Measurements from ENCODE around the gene GCN1. TPM values are rescaled to one million over a fixed set of nuclear protein-coding genes. Genes with fewer than 3 reads are reported as not detected.

The GCN1 gene
- total and polyA plus RNA-seq, 4 donors = 19.3 to 93.6 (median 53.1) TPM

DNA sequence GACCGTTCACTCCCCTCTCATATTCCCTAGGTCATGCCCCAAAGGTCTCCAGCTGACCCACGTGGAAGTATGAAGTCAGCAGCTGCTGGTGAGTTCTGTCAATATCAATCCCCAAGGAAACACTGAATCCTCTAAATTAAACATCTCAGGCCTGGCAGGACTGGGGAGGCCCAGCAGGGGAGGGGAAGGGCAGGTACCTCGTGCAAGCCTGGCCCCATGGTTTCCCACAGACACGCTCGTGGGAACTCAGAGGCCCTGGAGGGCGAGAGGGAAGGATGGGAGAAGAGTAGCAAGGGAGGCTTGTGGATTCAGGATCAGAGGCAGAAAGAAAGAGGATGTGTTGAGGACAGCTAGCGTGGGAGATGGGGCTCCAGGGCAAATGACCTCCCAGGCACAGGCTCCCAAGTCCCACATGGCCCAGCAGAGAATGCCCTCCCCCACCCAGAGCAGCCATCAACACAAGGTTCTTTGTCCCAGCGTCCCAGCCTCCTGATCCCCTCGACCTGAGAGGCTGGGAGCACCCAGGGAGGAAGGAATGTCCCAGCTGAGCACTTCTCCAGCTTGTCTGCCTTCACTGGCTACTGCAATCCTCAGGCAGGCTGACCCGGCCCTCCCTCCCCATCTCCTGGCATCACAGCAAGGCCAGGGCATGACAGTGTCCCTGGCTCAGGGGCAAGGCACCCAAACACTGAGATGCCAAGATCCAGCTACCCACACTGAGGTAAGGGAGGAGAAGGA lies 26.5 kb upstream of the GCN1 start:
- Histone ChIP-seq H3K9ac (ENCODE audit: insufficient read depth in 1 of 2, low read length in 2 of 2) (no peak overlapping the region), H3K9me3 (ENCODE audit: control insufficient read depth in 4 of 4, insufficient read depth in 3 of 4, low read length in 3 of 4) (no peaks in the 10 kb centered on the region), H3K4me3 (no peak overlapping the region), H3K4me1 (ENCODE audit: control insufficient read depth in 5 of 5, insufficient read depth in 5 of 5, low read length in 5 of 5) (peaks cover 0 to 17% (median 4%) of the 10 kb centered on the region in 5 donors), H3K27me3 (ENCODE audit: control insufficient read depth in 3 of 3, insufficient read depth in 3 of 3, low read length in 2 of 3) (no peaks in the 10 kb centered on the region), H3K27ac (ENCODE audit: low read depth in 1 of 2, low read length in 1 of 2) (no peak overlapping the region), H3K36me3 (ENCODE audit: control insufficient read depth in 4 of 4, insufficient read depth in 4 of 4, low read length in 4 of 4) (peaks cover 7 to 63% (median 27%) of the 10 kb centered on the region in 4 donors)
- WGBS, 2 donors = 79 to 85% methylated on average over 10 of the region's 10 CpGs
- TF ChIP-seq, protein P1, sequence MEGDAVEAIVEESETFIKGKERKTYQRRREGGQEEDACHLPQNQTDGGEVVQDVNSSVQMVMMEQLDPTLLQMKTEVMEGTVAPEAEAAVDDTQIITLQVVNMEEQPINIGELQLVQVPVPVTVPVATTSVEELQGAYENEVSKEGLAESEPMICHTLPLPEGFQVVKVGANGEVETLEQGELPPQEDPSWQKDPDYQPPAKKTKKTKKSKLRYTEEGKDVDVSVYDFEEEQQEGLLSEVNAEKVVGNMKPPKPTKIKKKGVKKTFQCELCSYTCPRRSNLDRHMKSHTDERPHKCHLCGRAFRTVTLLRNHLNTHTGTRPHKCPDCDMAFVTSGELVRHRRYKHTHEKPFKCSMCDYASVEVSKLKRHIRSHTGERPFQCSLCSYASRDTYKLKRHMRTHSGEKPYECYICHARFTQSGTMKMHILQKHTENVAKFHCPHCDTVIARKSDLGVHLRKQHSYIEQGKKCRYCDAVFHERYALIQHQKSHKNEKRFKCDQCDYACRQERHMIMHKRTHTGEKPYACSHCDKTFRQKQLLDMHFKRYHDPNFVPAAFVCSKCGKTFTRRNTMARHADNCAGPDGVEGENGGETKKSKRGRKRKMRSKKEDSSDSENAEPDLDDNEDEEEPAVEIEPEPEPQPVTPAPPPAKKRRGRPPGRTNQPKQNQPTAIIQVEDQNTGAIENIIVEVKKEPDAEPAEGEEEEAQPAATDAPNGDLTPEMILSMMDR (IDR thresholded peaks at IDR 0.05; ENCODE audit: control extremely low read depth, extremely low read depth) = no peak
- no peak for ATAC-seq (ENCODE audit: insufficient read depth, low FRiP score)
- no peak for DNase-seq

DNA sequence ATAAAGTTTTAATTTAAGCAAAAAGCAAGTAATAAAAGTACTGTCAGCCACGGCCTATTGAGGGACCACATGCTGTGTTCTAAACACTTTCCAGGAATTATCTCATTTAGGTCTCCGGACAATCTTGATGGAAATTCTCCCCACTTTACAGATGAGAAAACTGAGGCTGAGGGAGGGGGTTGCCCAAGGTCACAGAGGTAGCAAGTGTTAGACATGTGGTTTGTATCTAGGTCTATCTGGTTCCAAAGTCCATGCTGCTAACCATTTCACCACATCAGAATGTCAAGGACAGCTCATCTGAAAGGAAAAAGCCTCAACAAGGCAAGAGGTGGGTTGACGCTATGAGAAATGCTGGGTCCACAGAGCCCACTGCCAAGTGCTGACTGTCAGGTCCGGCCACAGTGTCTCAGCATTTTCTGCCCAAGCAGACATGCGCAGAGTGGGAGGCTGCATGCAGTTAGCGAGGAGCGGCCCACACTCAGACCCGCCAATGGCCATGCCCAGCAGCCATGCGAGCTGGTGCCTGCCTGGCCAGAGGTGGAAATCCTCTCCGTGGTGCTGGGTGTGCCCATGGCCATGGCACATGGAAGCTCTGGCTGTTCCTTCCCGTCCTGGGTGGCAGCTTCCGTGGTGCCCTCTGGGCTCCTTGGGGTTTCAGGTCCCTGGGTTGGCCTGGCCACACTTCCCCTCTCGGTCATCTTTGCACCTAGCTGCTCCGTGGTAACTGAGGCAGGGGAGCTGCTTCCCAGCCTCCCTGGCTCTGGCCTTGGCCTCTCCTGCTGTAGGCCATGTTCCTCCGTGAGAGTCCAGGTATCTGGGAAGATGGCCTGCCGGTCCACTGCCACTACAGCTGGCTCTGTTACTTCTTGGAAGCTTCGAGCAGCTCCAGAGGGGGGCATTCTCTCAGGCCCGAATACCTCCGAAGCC lies 24.4 kb upstream of the GCN1 start:
- DNase-seq = no peak
- no peaks in the 10 kb centered on the region for H3K9me3 ChIP-seq (ENCODE audit: control insufficient read depth in 4 of 4, insufficient read depth in 3 of 4, low read length in 3 of 4)
- no peak overlapping the region for H3K27ac ChIP-seq (ENCODE audit: low read depth in 1 of 2, low read length in 1 of 2)

DNA sequence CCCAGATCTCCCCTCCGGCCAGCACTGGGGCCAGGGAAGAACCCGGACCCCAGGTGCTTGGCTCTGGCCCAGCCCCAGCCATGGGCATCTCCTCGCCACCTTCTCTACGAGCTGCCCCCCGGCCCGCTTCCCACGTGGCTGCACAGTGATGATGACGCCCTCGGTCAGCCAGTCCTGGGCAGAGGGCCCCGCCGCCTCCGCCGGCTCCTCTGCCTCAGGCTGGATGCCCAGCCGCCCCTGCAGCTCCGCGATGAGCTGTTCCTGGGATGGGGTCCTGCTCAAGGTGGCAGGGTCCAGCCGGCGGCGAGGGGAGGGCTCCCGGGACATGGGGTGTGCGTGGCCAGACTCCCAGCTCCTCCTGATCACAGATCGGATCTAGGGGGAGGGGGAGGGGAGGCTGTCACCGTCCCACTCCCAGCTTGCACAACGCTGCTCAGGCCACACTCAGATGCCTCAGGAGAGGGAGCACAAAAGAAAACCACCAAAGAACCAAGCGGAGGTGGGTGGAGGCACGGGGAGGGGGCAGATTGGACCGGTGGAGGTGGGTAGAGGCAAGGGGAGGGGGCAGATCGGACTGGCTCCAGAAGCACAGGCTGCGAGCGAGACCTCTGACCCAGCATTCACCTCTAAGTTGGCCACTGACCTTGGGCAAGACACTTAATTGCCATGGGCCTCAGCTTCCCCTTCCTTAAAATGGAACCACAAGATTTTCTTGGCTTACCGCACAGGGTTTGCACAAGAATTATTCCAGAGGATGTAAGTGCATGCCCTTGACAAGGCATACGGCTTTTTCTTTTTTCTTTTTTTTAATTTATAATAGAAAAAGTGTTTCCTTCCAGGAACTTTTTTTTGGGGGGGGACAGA lies 22.5 kb upstream of the GCN1 start:
- DNase-seq (no peak), ATAC-seq (ENCODE audit: insufficient read depth, low FRiP score) (no peak)
- TF ChIP-seq, protein P1 (IDR thresholded peaks at IDR 0.05; ENCODE audit: control extremely low read depth, extremely low read depth) = no peak
- 81 to 86% methylated on average over 30 to 32 of the region's 32 CpGs for WGBS, 2 donors
- H3K9me3 ChIP-seq (ENCODE audit: control insufficient read depth in 4 of 4, insufficient read depth in 3 of 4, low read length in 3 of 4) = no peaks in the 10 kb centered on the region
- peaks cover 16 to 79% (median 34%) of the 10 kb centered on the region in 4 donors for H3K36me3 ChIP-seq (ENCODE audit: control insufficient read depth in 4 of 4, insufficient read depth in 4 of 4, low read length in 4 of 4)
- H3K27ac ChIP-seq (ENCODE audit: low read depth in 1 of 2, low read length in 1 of 2) = no peak overlapping the region
- no peak overlapping the region for H3K4me3 ChIP-seq
- no peaks in the 10 kb centered on the region for H3K4me1 ChIP-seq (ENCODE audit: control insufficient read depth in 5 of 5, insufficient read depth in 5 of 5, low read length in 5 of 5)
- H3K9ac ChIP-seq (ENCODE audit: insufficient read depth in 1 of 2, low read length in 2 of 2) = no peak overlapping the region
- H3K27me3 ChIP-seq (ENCODE audit: control insufficient read depth in 3 of 3, insufficient read depth in 3 of 3, low read length in 2 of 3) = no peaks in the 10 kb centered on the region

More for the DNA sequence above, 24.4 kb upstream of the GCN1 start:
- Histone ChIP-seq H3K9ac (ENCODE audit: insufficient read depth in 1 of 2, low read length in 2 of 2) (no peak overlapping the region), H3K27me3 (ENCODE audit: control insufficient read depth in 3 of 3, insufficient read depth in 3 of 3, low read length in 2 of 3) (no peaks in the 10 kb centered on the region), H3K4me3 (no peak overlapping the region), H3K4me1 (ENCODE audit: control insufficient read depth in 5 of 5, insufficient read depth in 5 of 5, low read length in 5 of 5) (peaks cover 0 to under 1% (median 0%) of the 10 kb centered on the region in 5 donors), H3K36me3 (ENCODE audit: control insufficient read depth in 4 of 4, insufficient read depth in 4 of 4, low read length in 4 of 4) (peaks cover 16 to 81% (median 34%) of the 10 kb centered on the region in 4 donors)
- WGBS, 2 donors = 95 to 97% methylated on average over 19 of the region's 19 CpGs
- no peak for ATAC-seq (ENCODE audit: insufficient read depth, low FRiP score)
- TF ChIP-seq, protein P1 (IDR thresholded peaks at IDR 0.05; ENCODE audit: control extremely low read depth, extremely low read depth) = no peak
